Activated CD8-positive, alpha-beta memory T cell treated with anti-CD3 and anti-CD28 coated beads, Interleukin-2, amount 10 ng/mL, durations not matched to agents 7 days and 5 days (primary cell): ENCODE data around the gene CFDP1. TPM values are rescaled to one million over a fixed set of nuclear protein-coding genes. Genes with fewer than 3 reads are reported as not detected.

ENCODE experiments used
- ATAC-seq: fragments of 150-1000 bp; cut with Tn5 transposase; one replicate; pipeline ENCODE4 v1.10.0; 2021; ENCODE audit warnings: moderate library complexity
- CTCF ChIA-PET: fragments of 350-600 bp; sonication (Branson Sonifier 250); formaldehyde crosslinking; loops from one replicate; lab custom pipeline; 2021; ENCODE audit warnings: antibody characterized with exemption; lab: Charles Lee
- DNase-seq: peaks from one replicate; pipeline ENCODE4 v3.0.0-alpha.2; 2020
- H3K27ac Mint-ChIP-seq: one replicate; pipeline ENCODE4 v1.8.0; 2021; ENCODE audit warnings: mild to moderate bottlenecking, mixed read lengths
- H3K27me3 Mint-ChIP-seq: one replicate; pipeline ENCODE4 v1.8.0; 2021; ENCODE audit warnings: mixed read lengths
- H3K36me3 Mint-ChIP-seq: one replicate; pipeline ENCODE4 v1.8.0; 2021; ENCODE audit warnings: mild to moderate bottlenecking, mixed read lengths
- H3K4me1 Mint-ChIP-seq: one replicate; pipeline ENCODE4 v1.8.0; 2021; ENCODE audit warnings: mixed read lengths
- H3K4me3 Mint-ChIP-seq: one replicate; pipeline ENCODE4 v1.8.0; 2021; ENCODE audit warnings: mild to moderate bottlenecking, moderate library complexity, mixed read lengths
- H3K9me3 Mint-ChIP-seq: one replicate; pipeline ENCODE4 v1.8.0; 2022; ENCODE audit warnings: low read depth, mixed read lengths
- total RNA-seq, 2 experiments: library from RNA; stranded (reverse); gene quantifications; one replicate each; pipeline ENCODE4 v1.2.3, GENCODE V29; 2021

Gene CFDP1
- total RNA-seq, 2 experiments from 2014 or later = 31.4 to 44.0 TPM

DNA sequence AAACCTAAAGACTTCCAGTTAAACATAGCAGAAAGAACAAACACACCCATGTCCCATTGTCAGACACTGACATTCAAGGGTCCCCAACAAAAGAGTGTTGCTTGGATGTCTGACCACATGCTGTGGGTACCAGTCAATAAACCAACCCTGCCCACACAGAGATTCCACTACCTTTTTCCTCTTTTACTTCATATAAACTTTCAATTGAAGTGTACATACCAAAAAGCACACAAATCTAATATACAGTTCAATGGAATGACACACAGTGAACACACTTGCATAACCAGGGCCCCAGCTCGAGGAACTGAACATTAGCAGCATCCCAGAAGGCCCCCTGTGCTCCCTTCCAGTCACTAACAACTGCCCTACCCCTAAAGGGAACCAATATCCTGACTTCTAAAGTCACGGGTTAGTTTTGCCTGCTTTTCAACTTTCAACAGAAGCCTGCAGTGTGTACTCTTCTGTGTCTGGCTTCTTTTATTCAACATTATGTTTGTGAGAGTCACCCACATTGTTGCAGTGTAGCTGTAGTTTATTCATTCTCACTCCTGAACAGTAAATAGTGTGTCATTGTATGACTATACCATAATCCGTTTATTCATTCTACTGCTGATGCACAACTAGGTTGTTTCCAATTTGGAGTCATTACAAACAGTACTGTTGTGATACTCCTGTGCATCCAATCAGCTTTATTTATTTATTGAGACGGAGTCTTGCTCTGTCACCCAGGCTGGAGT lies 18.0 kb downstream of the CFDP1 start:
- Mint-ChIP-seq H3K9me3 (no peaks in the 10 kb centered on the region), H3K36me3 (peaks cover 8% of the 10 kb centered on the region), H3K27ac (no peak overlapping the region), H3K4me1 (peaks cover 8% of the 10 kb centered on the region), H3K4me3 (no peak overlapping the region), H3K27me3 (no peaks in the 10 kb centered on the region)
- DNase-seq (no peak), ATAC-seq (no peak)
- CTCF ChIA-PET = no interaction called here

DNA sequence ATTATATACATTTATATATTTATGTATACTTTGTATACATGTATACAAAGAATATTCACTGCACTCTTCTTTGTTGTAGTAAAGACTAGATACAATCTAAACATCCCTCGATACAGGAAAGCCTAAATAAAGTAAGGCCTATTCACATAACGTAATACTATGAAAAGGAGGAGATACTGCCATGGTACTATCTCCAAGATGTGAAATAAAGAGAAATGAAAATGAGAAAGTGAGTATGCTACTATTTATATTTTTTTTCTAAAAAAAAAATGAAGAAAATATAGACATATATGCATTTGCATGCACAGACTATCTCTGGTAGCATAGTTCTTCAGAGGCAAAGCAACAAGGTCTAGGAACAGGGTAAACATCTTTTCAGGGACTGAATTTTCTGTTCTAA lies 19.4 kb downstream of the CFDP1 start:
- CTCF ChIA-PET = no interaction called here
- no peaks in the 10 kb centered on the region for H3K9me3 Mint-ChIP-seq
- no peak for DNase-seq
- peaks cover 10% of the 10 kb centered on the region for H3K36me3 Mint-ChIP-seq
- no peaks in the 10 kb centered on the region for H3K27me3 Mint-ChIP-seq
- peaks cover 5% of the 10 kb centered on the region for H3K4me1 Mint-ChIP-seq
- no peak overlapping the region for H3K4me3 Mint-ChIP-seq
- ATAC-seq = no peak
- no peak overlapping the region for H3K27ac Mint-ChIP-seq

DNA sequence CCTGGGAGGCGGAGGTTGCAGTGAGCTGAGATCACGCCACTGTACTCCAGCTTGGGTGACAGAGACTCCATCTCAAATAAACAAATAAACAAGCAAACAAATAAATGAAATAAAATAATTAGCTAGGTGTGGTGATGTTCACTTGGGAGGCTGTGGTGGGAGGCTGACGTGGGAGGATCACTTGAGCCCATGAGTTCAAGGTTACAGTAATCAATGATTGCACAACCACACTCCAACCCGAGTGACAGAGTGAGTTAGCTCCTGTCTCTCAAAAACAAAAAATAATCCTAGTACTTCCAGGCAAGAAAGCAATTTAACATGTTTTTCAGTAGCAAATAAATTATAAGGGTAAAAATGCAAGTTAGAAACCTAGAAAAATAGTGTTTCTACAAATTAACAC lies 26.4 kb downstream of the CFDP1 start:
- no peak overlapping the region for H3K27ac Mint-ChIP-seq
- H3K9me3 Mint-ChIP-seq = no peaks in the 10 kb centered on the region
- no peak overlapping the region for H3K4me3 Mint-ChIP-seq
- peaks cover 7% of the 10 kb centered on the region for H3K36me3 Mint-ChIP-seq
- peaks cover 3% of the 10 kb centered on the region for H3K4me1 Mint-ChIP-seq
- no peaks in the 10 kb centered on the region for H3K27me3 Mint-ChIP-seq
- CTCF ChIA-PET = interaction anchor here (3.0 kb wide), 1 partner anchor 207 kb away, joined by 10 read pairs; no protein-coding TSS in a partner anchor
- DNase-seq = no peak
- ATAC-seq = no peak

DNA sequence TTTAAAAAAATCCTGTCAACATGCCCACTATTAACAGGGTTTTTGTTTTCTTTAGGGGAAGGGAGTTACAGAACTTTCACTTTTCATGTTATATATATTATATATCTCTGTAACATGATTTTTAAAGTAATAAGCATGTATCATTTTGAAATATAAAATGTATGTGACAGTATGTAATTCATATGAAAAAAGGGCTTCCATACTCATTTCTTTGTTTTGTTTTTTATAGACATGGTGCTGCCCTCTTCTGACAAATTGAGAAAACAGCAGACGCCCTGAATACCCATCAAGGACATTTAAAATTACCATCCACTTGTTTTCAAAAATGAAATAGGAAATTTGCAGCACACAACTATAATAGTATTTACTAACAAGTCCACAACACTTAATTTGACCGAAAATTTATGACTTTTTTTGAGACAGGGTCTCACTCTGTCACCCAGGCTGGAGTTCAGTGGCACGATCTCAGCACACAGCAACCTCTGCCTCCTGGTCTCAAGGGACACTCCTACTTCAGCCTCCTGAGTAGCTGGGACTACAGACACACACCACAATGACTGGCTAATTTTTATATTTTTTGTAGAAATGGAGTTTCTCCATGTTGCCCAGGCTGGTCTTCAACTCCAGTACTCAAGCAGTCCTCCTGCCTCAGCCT lies 30.4 kb downstream of the CFDP1 start:
- CTCF ChIA-PET = interaction anchor here (0.8 to 6.2 kb wide), 7 partner anchors 8 to 203 kb away, joined by 3 to 30 read pairs (median 7); no protein-coding TSS in a partner anchor
- DNase-seq = no peak
- no peaks in the 10 kb centered on the region for H3K27me3 Mint-ChIP-seq
- peaks cover 3% of the 10 kb centered on the region for H3K4me1 Mint-ChIP-seq
- no peaks in the 10 kb centered on the region for H3K9me3 Mint-ChIP-seq
- no peak overlapping the region for H3K4me3 Mint-ChIP-seq
- no peak overlapping the region for H3K27ac Mint-ChIP-seq
- no peaks in the 10 kb centered on the region for H3K36me3 Mint-ChIP-seq
- peak; percentile 64 for ATAC-seq

- no peaks in the 10 kb centered on the region for H3K36me3 Mint-ChIP-seq
- peaks cover 3% of the 10 kb centered on the region for H3K4me1 Mint-ChIP-seq
- H3K4me3 Mint-ChIP-seq = no peak overlapping the region
- ATAC-seq (no peak), DNase-seq (no peak)
- H3K9me3 Mint-ChIP-seq = no peaks in the 10 kb centered on the region
- CTCF ChIA-PET = interaction anchor here (0.8 to 6.2 kb wide), 7 partner anchors 17 to 203 kb away, joined by 3 to 30 read pairs (median 6); no protein-coding TSS in a partner anchor
- H3K27ac Mint-ChIP-seq = no peak overlapping the region
- H3K27me3 Mint-ChIP-seq = no peaks in the 10 kb centered on the region
These were observed 31.0 kb downstream of the CFDP1 start for GRCh38 chr16:75402159-75402820.

DNA sequence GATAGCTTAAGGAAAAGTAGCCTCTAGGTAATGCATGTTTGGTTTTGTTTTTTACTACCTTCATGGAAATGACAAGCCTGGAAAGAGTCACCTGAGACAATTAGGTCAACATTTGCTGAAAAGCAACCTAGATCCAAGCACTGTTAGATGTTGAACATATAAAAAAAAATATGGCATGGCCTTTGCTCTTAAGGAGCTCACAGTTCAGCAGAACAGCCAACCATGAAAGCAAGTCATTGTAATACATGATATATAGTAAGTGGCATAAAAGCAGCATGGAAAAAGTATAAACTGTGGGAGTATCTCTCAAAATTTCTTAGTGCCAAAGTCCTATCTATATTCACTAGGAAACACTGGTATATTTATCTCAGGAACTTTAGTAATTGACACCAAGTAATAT lies 31.6 kb downstream of the CFDP1 start:
- Mint-ChIP-seq H3K36me3 (no peaks in the 10 kb centered on the region), H3K27me3 (no peaks in the 10 kb centered on the region), H3K27ac (no peak overlapping the region), H3K4me1 (peaks cover 3% of the 10 kb centered on the region), H3K9me3 (no peaks in the 10 kb centered on the region), H3K4me3 (no peak overlapping the region)
- no peak for DNase-seq
- no peak for ATAC-seq
- CTCF ChIA-PET = interaction anchor here (0.9 to 6.2 kb wide), 5 partner anchors 16 to 202 kb away, joined by 4 to 30 read pairs (median 10); no protein-coding TSS in a partner anchor

DNA sequence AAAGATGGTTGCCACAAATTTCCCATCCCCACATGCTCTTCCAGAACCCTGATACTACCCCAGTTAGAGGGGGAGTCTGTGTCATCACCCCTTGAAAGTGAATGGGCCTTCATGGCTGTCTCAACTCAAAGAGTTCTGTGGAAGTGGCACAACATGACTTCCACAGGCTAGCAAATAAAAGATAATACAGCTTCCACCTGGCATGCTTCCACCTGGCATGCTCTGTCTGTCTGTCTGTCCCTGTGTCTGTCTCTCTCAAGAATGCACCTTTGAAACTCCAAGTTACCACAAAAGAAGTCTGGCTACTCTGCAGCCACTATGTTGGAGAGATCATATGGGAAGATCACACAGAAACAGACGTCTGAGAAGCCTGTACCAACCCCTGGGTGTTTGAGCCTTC lies 35.0 kb downstream of the CFDP1 start:
- H3K4me3 Mint-ChIP-seq = no peak overlapping the region
- H3K36me3 Mint-ChIP-seq = peaks cover 5% of the 10 kb centered on the region
- H3K9me3 Mint-ChIP-seq = no peaks in the 10 kb centered on the region
- peaks cover 3% of the 10 kb centered on the region for H3K4me1 Mint-ChIP-seq
- no peak for ATAC-seq
- DNase-seq = no peak
- CTCF ChIA-PET = interaction anchor here (0.6 to 1.5 kb wide), 4 partner anchors 12 to 447 kb away, joined by 3 to 5 read pairs (median 3); no protein-coding TSS in a partner anchor
- H3K27ac Mint-ChIP-seq = no peak overlapping the region
- H3K27me3 Mint-ChIP-seq = no peaks in the 10 kb centered on the region

- Mint-ChIP-seq H3K4me3 (no peak overlapping the region), H3K9me3 (no peaks in the 10 kb centered on the region), H3K36me3 (peaks cover 18% of the 10 kb centered on the region), H3K27ac (no peak overlapping the region), H3K27me3 (no peaks in the 10 kb centered on the region), H3K4me1 (no peaks in the 10 kb centered on the region)
- DNase-seq (no peak), ATAC-seq (no peak)
- CTCF ChIA-PET = interaction anchor here (0.6 to 1.6 kb wide), 7 partner anchors 9 to 296 kb away, joined by 3 to 11 read pairs (median 4); no protein-coding TSS in a partner anchor
These were observed 38.4 kb downstream of the CFDP1 start for GRCh38 chr16:75394941-75395340.

DNA sequence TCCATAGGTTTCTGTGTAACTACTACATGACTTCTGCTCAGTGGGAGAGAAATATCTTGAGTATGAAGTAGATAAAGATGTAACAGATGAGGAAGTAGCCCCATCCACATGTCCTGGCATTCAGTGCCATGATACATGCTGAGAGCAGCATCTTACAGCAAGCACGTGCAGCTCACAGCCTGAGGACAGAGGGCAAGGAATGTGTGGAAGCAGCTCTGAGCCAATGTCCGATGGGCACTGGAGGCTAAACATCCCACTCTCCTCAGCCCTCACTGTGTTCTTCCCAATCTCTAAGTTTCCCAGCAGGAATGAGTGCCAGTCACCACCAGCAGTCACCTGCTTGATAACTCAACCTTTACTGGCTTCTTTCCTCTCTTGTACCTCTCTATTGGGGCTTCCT lies 40.4 kb downstream of the CFDP1 start:
- Mint-ChIP-seq H3K36me3 (peaks cover 19% of the 10 kb centered on the region), H3K4me3 (no peak overlapping the region), H3K27me3 (no peaks in the 10 kb centered on the region), H3K27ac (no peak overlapping the region), H3K4me1 (no peaks in the 10 kb centered on the region), H3K9me3 (no peaks in the 10 kb centered on the region)
- DNase-seq (no peak), ATAC-seq (no peak)
- CTCF ChIA-PET = interaction anchor here (1.2 to 3.7 kb wide), 2 partner anchors 159 to 194 kb away, joined by 6 to 17 read pairs; no protein-coding TSS in a partner anchor

GRCh38 chr16:75390926-75391653 lies 42.2 kb downstream of the CFDP1 start:
- no peaks in the 10 kb centered on the region for H3K9me3 Mint-ChIP-seq
- H3K36me3 Mint-ChIP-seq = peaks cover 19% of the 10 kb centered on the region
- no peak for ATAC-seq
- no peak for DNase-seq
- CTCF ChIA-PET = interaction anchor here (1.2 to 3.7 kb wide), 5 partner anchors 11 to 192 kb away, joined by 3 to 17 read pairs (median 4); no protein-coding TSS in a partner anchor
- H3K4me3 Mint-ChIP-seq = no peak overlapping the region
- H3K27ac Mint-ChIP-seq = no peak overlapping the region
- H3K4me1 Mint-ChIP-seq = no peaks in the 10 kb centered on the region
- no peaks in the 10 kb centered on the region for H3K27me3 Mint-ChIP-seq

DNA sequence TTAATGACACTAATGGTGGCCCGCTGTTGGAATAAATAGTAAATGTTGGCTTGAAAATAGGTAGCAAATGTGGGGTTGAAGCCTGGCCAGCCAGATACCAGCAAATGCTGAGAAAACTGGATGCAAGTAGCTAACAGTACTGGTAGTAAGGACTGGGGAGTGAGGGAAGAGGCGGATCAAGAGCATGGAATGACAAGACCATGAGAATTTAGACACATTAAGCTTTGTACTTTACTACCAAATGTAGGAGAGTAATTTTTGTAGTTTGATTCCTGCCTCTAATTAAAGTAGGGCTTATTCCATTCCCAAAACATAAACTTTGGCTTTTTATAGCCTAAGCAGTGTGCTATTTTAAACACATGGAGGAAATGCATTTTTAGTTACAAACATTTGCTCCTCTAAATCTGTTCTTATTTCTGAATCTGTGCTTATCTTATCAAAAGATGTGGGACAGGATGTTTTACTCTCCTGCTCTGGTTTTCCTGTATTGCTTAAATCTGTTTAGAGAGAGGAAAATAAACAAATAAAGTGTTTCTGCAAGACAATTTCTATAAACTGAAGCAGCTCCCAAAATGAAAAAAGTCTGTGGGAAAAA lies 44.1 kb downstream of the CFDP1 start:
- H3K27me3 Mint-ChIP-seq = no peaks in the 10 kb centered on the region
- H3K4me3 Mint-ChIP-seq = no peak overlapping the region
- H3K4me1 Mint-ChIP-seq = no peaks in the 10 kb centered on the region
- no peak overlapping the region for H3K27ac Mint-ChIP-seq
- H3K36me3 Mint-ChIP-seq = peaks cover 17% of the 10 kb centered on the region
- CTCF ChIA-PET = interaction anchor here (0.8 to 2.6 kb wide), 2 partner anchors 9 to 190 kb away, joined by 3 to 10 read pairs; no protein-coding TSS in a partner anchor
- no peaks in the 10 kb centered on the region for H3K9me3 Mint-ChIP-seq
- no peak for ATAC-seq
- DNase-seq = no peak

DNA sequence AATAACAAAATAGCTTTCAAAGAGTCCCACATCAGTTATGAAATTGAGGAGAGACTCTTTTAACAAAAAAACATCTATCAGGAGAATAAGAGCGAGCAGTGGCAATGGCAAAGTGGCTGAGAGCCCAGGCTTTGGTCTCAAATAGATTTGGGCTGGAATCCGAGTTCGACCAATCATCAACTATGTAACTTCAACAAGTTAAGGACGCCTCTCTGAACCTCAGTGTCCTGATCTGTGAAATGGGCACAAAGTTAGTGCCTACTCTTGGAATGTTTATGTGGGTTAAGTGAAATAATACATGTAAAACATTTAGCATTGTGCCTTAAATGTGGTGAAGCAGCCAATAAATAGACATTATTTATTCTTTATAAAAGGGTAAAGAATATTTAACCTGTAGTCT lies 45.4 kb downstream of the CFDP1 start:
- Mint-ChIP-seq H3K4me1 (no peaks in the 10 kb centered on the region), H3K4me3 (no peak overlapping the region), H3K9me3 (no peaks in the 10 kb centered on the region), H3K27me3 (peaks cover 3% of the 10 kb centered on the region), H3K36me3 (peaks cover 13% of the 10 kb centered on the region), H3K27ac (no peak overlapping the region)
- CTCF ChIA-PET = interaction anchor here (1.0 to 4.4 kb wide), 6 partner anchors 16 to 189 kb away, joined by 3 to 75 read pairs (median 4); no protein-coding TSS in a partner anchor
- no peak for DNase-seq
- ATAC-seq = no peak
